SK-N-SH (cell line): ENCODE data around the gene MAT2A. TPM values are rescaled to one million over a fixed set of nuclear protein-coding genes. Genes with fewer than 3 reads are reported as not detected.

Experiments
- CTCF ChIA-PET: fragments of 300-600, 350-600 bp; formaldehyde crosslinking; extraction: SDS; loops from one replicate; lab custom pipeline; 2021; lab: Yijun Ruan, JAX
- POLR2A ChIA-PET: fragments of 350-600 bp; sonication (Branson Sonifier 250); formaldehyde crosslinking; extraction: SDS; loops from one replicate; lab custom pipeline; 2020; ENCODE audit warnings: antibody characterized with exemption, inconsistent platforms; lab: Yijun Ruan, JAX
- DNase-seq: peaks from one replicate; pipeline ENCODE4 v3.0.0; 2012
- H2AFZ ChIP-seq: fragments of 200-600 bp; sonication (generic); 2 replicates; pipeline ENCODE4 v1.8.1; 2016; ENCODE audit warnings: antibody characterized with exemption, mild to moderate bottlenecking, low read depth
- H3F3A ChIP-seq: fragments of 200-600 bp; sonication (generic); replicated peaks from 2 replicates; pipeline ENCODE3; 2016; ENCODE audit warnings: antibody characterized with exemption, mild to moderate bottlenecking; ENCODE audit not compliant: insufficient read depth
- H3K27ac ChIP-seq, 2 experiments: fragments of 200-500 bp in 1 of 2; fragments of 200-600 bp in 1 of 2; sonication (Bioruptor generic) in 1 of 2; sonication (generic), shearing (Covaris generic) in 1 of 2; 2 replicates each; pipeline versions ENCODE4 v1.5.1 to v1.6.1; 2014 to 2016; ENCODE audit warnings: low read depth in 2 of 2, inconsistent platforms in 1 of 2, low read length in 1 of 2, mild to moderate bottlenecking in 1 of 2, mixed read lengths in 1 of 2
- H3K27me3 ChIP-seq: fragments of 200-600 bp; sonication (generic), shearing (Covaris generic); 2 replicates; pipeline ENCODE4 v1.6.1; 2016; ENCODE audit warnings: mixed run types; ENCODE audit not compliant: insufficient read depth
- H3K36me3 ChIP-seq, 2 experiments: fragments of 200-500 bp in 1 of 2; fragments of 200-600 bp in 1 of 2; sonication (Bioruptor generic) in 1 of 2; sonication (generic) in 1 of 2; replicated peaks in 1 of 2; 2 replicates each; pipeline versions ENCODE3 to v1.5.1; 2014 to 2016; ENCODE audit warnings: low read length in 1 of 2, mild to moderate bottlenecking in 1 of 2; ENCODE audit not compliant: insufficient read depth in 2 of 2, control insufficient read depth in 1 of 2
- H3K4me1 ChIP-seq, 2 experiments: fragments of 200-500 bp in 1 of 2; fragments of 200-600 bp in 1 of 2; sonication (Bioruptor generic) in 1 of 2; sonication (generic), shearing (Covaris generic) in 1 of 2; 2 replicates each; pipeline versions ENCODE4 v1.5.1 to v1.6.1; 2014 to 2016; ENCODE audit warnings: low read depth in 1 of 2, low read length in 1 of 2, mixed run types in 1 of 2; ENCODE audit not compliant: insufficient read depth in 2 of 2, control insufficient read depth in 1 of 2
- H3K4me2 ChIP-seq: fragments of 200-600 bp; sonication (generic), shearing (Covaris generic); 2 replicates; pipeline ENCODE4 v1.6.1; 2017; ENCODE audit warnings: mixed run types
- H3K4me3 ChIP-seq, 2 experiments: fragments of 200-500 bp in 1 of 2; fragments of 200-600 bp in 1 of 2; sonication (Bioruptor generic) in 1 of 2; sonication (generic), shearing (Covaris generic) in 1 of 2; 2 replicates each; pipeline versions ENCODE4 v1.5.1 to v1.8.1; 2014 to 2016; ENCODE audit warnings: low read depth in 2 of 2, inconsistent platforms in 1 of 2, low read length in 1 of 2, mild to moderate bottlenecking in 1 of 2, mixed read lengths in 1 of 2, moderate library complexity in 1 of 2
- H3K79me2 ChIP-seq: fragments of 200-600 bp; sonication (generic); 2 replicates; pipeline ENCODE4 v1.8.1; 2017; ENCODE audit warnings: mild to moderate bottlenecking; ENCODE audit not compliant: insufficient read depth
- H3K9ac ChIP-seq: fragments of 200-600 bp; sonication (generic); 2 replicates; pipeline ENCODE4 v1.6.1; 2017; ENCODE audit warnings: mixed run types
- H3K9me2 ChIP-seq: fragments of 200-600 bp; sonication (generic); 2 replicates; pipeline ENCODE4 v1.6.1; 2017; ENCODE audit warnings: mixed run types
- H3K9me3 ChIP-seq: fragments of 200-600 bp; sonication (generic); 2 replicates; pipeline ENCODE4 v1.6.1; 2017; ENCODE audit warnings: mixed run types, mild to moderate bottlenecking, moderate library complexity
- H4K20me1 ChIP-seq: fragments of 200-600 bp; sonication (generic); 2 replicates; pipeline ENCODE4 v1.6.1; 2017; ENCODE audit warnings: mild to moderate bottlenecking, mixed run types; ENCODE audit not compliant: insufficient read depth
- EP300 ChIP-seq, 2 experiments: IDR thresholded peaks; 2 replicates each; pipeline versions ENCODE4 v1.4.0 to v1.6.1; 2012; ENCODE audit warnings: borderline replicate concordance in 1 of 2, low read depth in 1 of 2, low read length in 1 of 2
- FOSL2 ChIP-seq: IDR thresholded peaks from 2 replicates; pipeline ENCODE4 v1.4.0; 2012; ENCODE audit warnings: low read depth, mild to moderate bottlenecking, moderate library complexity, borderline replicate concordance
- FOXJ3 ChIP-seq: sonication (generic); formaldehyde crosslinking; IDR thresholded peaks from 2 replicates; pipeline ENCODE4 v1.5.1; 2020; ENCODE audit warnings: mild to moderate bottlenecking, missing genetic modification reagents
- GABPA ChIP-seq: IDR thresholded peaks from 2 replicates; pipeline ENCODE4 v1.4.0; 2012; ENCODE audit warnings: low read depth, mild to moderate bottlenecking
- GATA2 ChIP-seq: sonication (generic); formaldehyde crosslinking; IDR thresholded peaks from 2 replicates; pipeline ENCODE4 v1.5.0; 2020; ENCODE audit warnings: mild to moderate bottlenecking, missing genetic modification reagents
- MAX ChIP-seq: IDR thresholded peaks from 2 replicates; pipeline ENCODE4 v1.4.0; 2012; ENCODE audit warnings: low read depth
- MEF2A ChIP-seq: IDR thresholded peaks from 2 replicates; pipeline ENCODE4 v1.4.0; 2012; ENCODE audit warnings: low read depth, borderline replicate concordance
- MXI1 ChIP-seq: IDR thresholded peaks from 2 replicates; pipeline ENCODE4 v1.6.1; 2012; ENCODE audit warnings: mild to moderate bottlenecking, low read depth, low read length, improper control_type of control experiment
- NFIC ChIP-seq: IDR thresholded peaks from 2 replicates; pipeline ENCODE4 v1.4.0; 2012; ENCODE audit warnings: borderline replicate concordance
- PBX3 ChIP-seq: IDR thresholded peaks from 2 replicates; pipeline ENCODE4; 2012
- POLR2AphosphoS5 ChIP-seq: IDR thresholded peaks from 2 replicates; pipeline ENCODE4 v1.6.1; 2012; ENCODE audit warnings: low read depth, low read length
- RAD21 ChIP-seq: IDR thresholded peaks from 2 replicates; pipeline ENCODE4 v1.6.1; 2012; ENCODE audit warnings: mild to moderate bottlenecking, low read length
- RCOR1 ChIP-seq: fragments of 150-350 bp; IDR thresholded peaks from 2 replicates; pipeline ENCODE4 v1.6.1; 2017; ENCODE audit warnings: antibody characterized with exemption, low read length
- RXRA ChIP-seq: IDR thresholded peaks from 2 replicates; pipeline ENCODE4 v1.4.0; 2012; ENCODE audit warnings: low read depth, mild to moderate bottlenecking, borderline replicate concordance
- SIN3A ChIP-seq: IDR thresholded peaks from 2 replicates; pipeline ENCODE4 v1.6.1; 2012; ENCODE audit warnings: low read depth, mild to moderate bottlenecking, low read length, moderate library complexity, borderline replicate concordance
- SMC3 ChIP-seq: IDR thresholded peaks from 2 replicates; pipeline ENCODE4 v1.6.1; 2012; ENCODE audit warnings: low read depth, low read length, improper control_type of control experiment
- TAF1 ChIP-seq: IDR thresholded peaks from 2 replicates; pipeline ENCODE4 v1.6.1; 2012; ENCODE audit warnings: low read depth, mild to moderate bottlenecking, low read length, moderate library complexity, borderline replicate concordance
- TCF12 ChIP-seq: IDR thresholded peaks from 2 replicates; pipeline ENCODE4 v1.4.0; 2012
- TEAD4 ChIP-seq: IDR thresholded peaks from 2 replicates; pipeline ENCODE4 v1.4.0; 2012; ENCODE audit warnings: mild to moderate bottlenecking, borderline replicate concordance; ENCODE audit not compliant: insufficient read depth
- USF2 ChIP-seq: fragments of 150-350 bp; IDR thresholded peaks from 2 replicates; pipeline ENCODE4 v1.6.1; 2017; ENCODE audit warnings: antibody characterized with exemption, low read length, low read depth, borderline replicate concordance
- YY1 ChIP-seq: IDR thresholded peaks from 2 replicates; pipeline ENCODE4 v1.4.0; 2012; ENCODE audit warnings: low read depth, mild to moderate bottlenecking
- ZBTB33 ChIP-seq: IDR thresholded peaks from 2 replicates; pipeline ENCODE4 v1.4.0; 2012; ENCODE audit warnings: low read depth, borderline replicate concordance
- WGBS: methylation state at CpG from one replicate; pipeline ENCODE4 v1.1.6; 2017; ENCODE audit warnings: low lambda C conversion rate; 5-methylcytosine and 5-hydroxymethylcytosine counted together
- polyA plus RNA-seq, 3 experiments: library from polyadenylated mRNA; depleted of rRNA; stranded (reverse); fragments of >200 nt; gene quantifications; 2 replicates each; pipeline ENCODE4 v1.2.3, GENCODE V29; 2012

The MAT2A gene
- polyA plus RNA-seq, 1 of the 3 experiments (the other 2 are of a cell fraction) = 187 TPM

- Histone ChIP-seq H3K9me2 (no peaks in the 10 kb centered on the region), H4K20me1 (no peaks in the 10 kb centered on the region), H3K27ac (peak overlapping the region in 1 of 2 experiments; percentile 13; a peak in 1 of 4 replicates), H3K9ac (no peak overlapping the region), H2AFZ (no peak overlapping the region; the same call in 1 of the 2 replicates), H3K4me3 (no peak overlapping the region), H3K4me2 (no peak overlapping the region), H3K79me2 (no peaks in the 10 kb centered on the region), H3K4me1 (peaks cover 6 to 11% of the 10 kb centered on the region in 2 experiments; a peak in 2 of 4 replicates), H3K36me3 (no peaks in the 10 kb centered on the region), H3K9me3 (no peaks in the 10 kb centered on the region), H3K27me3 (no peaks in the 10 kb centered on the region), H3F3A (no peaks in the 10 kb centered on the region)
- no peak for DNase-seq
- POLR2A ChIA-PET = no interaction called here
- 65% methylated on average over 7 of the region's 7 CpGs for WGBS
- CTCF ChIA-PET = interaction anchor here (1.3 kb wide), 1 partner anchor 22 kb away, joined by 3 read pairs; no protein-coding TSS in a partner anchor
- TF ChIP-seq FOSL2 = no peak
- no peak for TF ChIP-seq MXI1
- no peak for TF ChIP-seq GATA2 (CRISPR knock-in tag)
- no peak for TF ChIP-seq TEAD4
- no peak for TF ChIP-seq SMC3
- TF ChIP-seq POLR2AphosphoS5 = no peak
- no peak for TF ChIP-seq TAF1
- no peak for TF ChIP-seq ZBTB33
- no peak for TF ChIP-seq MEF2A
- TF ChIP-seq RCOR1 = no peak
- no peak for TF ChIP-seq TCF12
- no peak for TF ChIP-seq RAD21
- no peak for TF ChIP-seq FOXJ3 (CRISPR knock-in tag)
- no peak for TF ChIP-seq PBX3
- TF ChIP-seq SIN3A = no peak
Observed at GRCh38 chr2:85589982-85590791, 51.2 kb downstream of the MAT2A start.

- 59% methylated on average over 2 of the region's 2 CpGs for WGBS
- no peaks in the 10 kb centered on the region for H3K36me3 ChIP-seq
- CTCF ChIA-PET = no interaction called here
- no peak overlapping the region for H3K9ac ChIP-seq
- no peak for DNase-seq
- H3K79me2 ChIP-seq = peaks cover 4% of the 10 kb centered on the region
- no peaks in the 10 kb centered on the region for H3F3A ChIP-seq
- POLR2A ChIA-PET = no interaction called here
- no peak overlapping the region for H3K4me3 ChIP-seq
- H3K27ac ChIP-seq = peak overlapping the region in 1 of 2 experiments; percentile 13; a peak in 1 of 4 replicates
- no peaks in the 10 kb centered on the region for H4K20me1 ChIP-seq
- H3K4me1 ChIP-seq = peaks cover 2 to 8% of the 10 kb centered on the region in 2 experiments; a peak in 2 of 4 replicates
- H3K4me2 ChIP-seq = no peak overlapping the region
- H3K9me3 ChIP-seq = no peaks in the 10 kb centered on the region
- no peaks in the 10 kb centered on the region for H3K9me2 ChIP-seq
- H2AFZ ChIP-seq = no peak overlapping the region
- no peaks in the 10 kb centered on the region for H3K27me3 ChIP-seq
- TF ChIP-seq EP300 (IDR thresholded peaks at IDR 0.05; ENCODE audit: borderline replicate concordance in 1 of 2, low read depth in 1 of 2, low read length in 1 of 2) (no peak), MEF2A (no peak), SMC3 (no peak), TAF1 (no peak), ZBTB33 (no peak), GABPA (no peak), RXRA (no peak), USF2 (no peak), YY1 (no peak), MAX (no peak), NFIC (no peak)
Observed at GRCh38 chr2:85590950-85591349, 52.0 kb downstream of the MAT2A start.
